ENCODE data around the gene METTL2A. TPM values are rescaled to one million over a fixed set of nuclear protein-coding genes. Genes with fewer than 3 reads are reported as not detected.
"Not testable (repeated sequence)": the region's sequence is repeated elsewhere in the genome, so short reads cannot be mapped to it uniquely, and the experiment has no call there.

The METTL2A gene
- total RNA-seq, 1 experiment from 2014 or later: 22.7 TPM

- not testable (repeated sequence) for DNase-seq (ENCODE audit: low spot score)
Observed at GRCh38 chr17:62471380-62471880, 47.7 kb downstream of the METTL2A start.

GRCh38 chr17:62473030-62473982, 49.6 kb downstream of the METTL2A start:
- not testable (repeated sequence) for DNase-seq (ENCODE audit: low spot score)

- DNase-seq (ENCODE audit: low spot score): not testable (repeated sequence)
Observed at GRCh38 chr17:62477111-62477510, 53.4 kb downstream of the METTL2A start.

- DNase-seq (ENCODE audit: low spot score): not testable (repeated sequence)
Observed at GRCh38 chr17:62477718-62478408, 54.2 kb downstream of the METTL2A start.

GRCh38 chr17:62478424-62478879, 54.8 kb downstream of the METTL2A start, which contains the start of gene TLK2:
TLK2 (plus strand) TSS chr17:62478825; CDS start chr17:62481126, 2,301 bp downstream.
- peak; percentile 74 for DNase-seq (ENCODE audit: low spot score)

- not testable (repeated sequence) for DNase-seq (ENCODE audit: low spot score)
Observed at GRCh38 chr17:62478880-62479638, 55.4 kb downstream of the METTL2A start.

- DNase-seq (ENCODE audit: low spot score): peak; percentile 37
Observed at GRCh38 chr17:62479639-62480258, 56.1 kb downstream of the METTL2A start.

- DNase-seq (ENCODE audit: low spot score): not testable (repeated sequence)
Observed at GRCh38 chr17:62482553-62482952, 58.9 kb downstream of the METTL2A start.

GRCh38 chr17:62490990-62491389, 67.3 kb downstream of the METTL2A start:
- not testable (repeated sequence) for DNase-seq (ENCODE audit: low spot score)

GRCh38 chr17:62493049-62493655, 69.5 kb downstream of the METTL2A start:
- not testable (repeated sequence) for DNase-seq (ENCODE audit: low spot score)

GRCh38 chr17:62494073-62494472, 70.4 kb downstream of the METTL2A start:
- not testable (repeated sequence) for DNase-seq (ENCODE audit: low spot score)

GRCh38 chr17:62496344-62496743, 72.6 kb downstream of the METTL2A start:
- not testable (repeated sequence) for DNase-seq (ENCODE audit: low spot score)

- DNase-seq (ENCODE audit: low spot score): not testable (repeated sequence)
Observed at GRCh38 chr17:62498796-62499195, 75.1 kb downstream of the METTL2A start.

Small RNA genes lying within 50 kb of the gene (small RNA-seq; reads per million reads assigned to genes)
- gene RNU7-52P: not detected

Other genes with a start within 250 kb of the METTL2A start
- gene EFCAB3, start 43.3 kb upstream of the METTL2A start, total RNA-seq (2014; rRNA removed; shearing (Covaris generic)): not detected in 2 replicates
- 15.5 and 19.8 TPM in 2 replicates for gene TLK2, start 54.9 kb downstream of the METTL2A start, total RNA-seq (2014; rRNA removed; shearing (Covaris generic))
- 2.4 and 2.8 TPM in 2 replicates for gene MRC2, start 203.8 kb downstream of the METTL2A start, total RNA-seq (2014; rRNA removed; shearing (Covaris generic))

Data from HT-29 (cell line).